Tibial nerve (tissue), 4 donors: Measurements from ENCODE around the gene AKAP11. TPM values are rescaled to one million over a fixed set of nuclear protein-coding genes. Genes with fewer than 3 reads are reported as not detected.

Experiments used
- DNase-seq, 2 donors: peaks; one replicate each; pipeline ENCODE4 v3.0.0-alpha.2; 2019; ENCODE audit warnings: low spot score in 2 of 2
- H3K27ac ChIP-seq, 4 donors: fragments of 200-600 bp; sonication (generic) in 3 of 4; one replicate each; pipeline ENCODE4 v1.5.1; 2017 to 2019; ENCODE audit warnings: mild to moderate bottlenecking in 1 of 4
- H3K27me3 ChIP-seq, 2 donors: fragments of 200-600 bp; sonication (generic) in 1 of 2; one replicate each; pipeline versions ENCODE4 v1.5.1 to v1.6.0; 2017 to 2019
- H3K36me3 ChIP-seq, 3 donors: fragments of 200-600 bp; sonication (generic); one replicate each; pipeline ENCODE4 v1.5.1; 2018 to 2019
- H3K4me1 ChIP-seq, 4 donors: fragments of 200-600 bp; sonication (generic) in 3 of 4; one replicate each; pipeline ENCODE4 v1.5.1; 2017 to 2019
- H3K4me3 ChIP-seq, 4 donors: fragments of 200-600 bp; sonication (generic) in 3 of 4; one replicate each; pipeline ENCODE4 v1.5.1; 2017 to 2019; ENCODE audit warnings: mild to moderate bottlenecking in 1 of 4, moderate library complexity in 1 of 4
- H3K9me3 ChIP-seq, 4 donors: fragments of 200-600 bp; sonication (generic) in 3 of 4; one replicate each; pipeline ENCODE4 v1.5.1; 2017 to 2019
- CTCF ChIP-seq, 5 experiments: fragments of 200-600 bp in 3 of 5; fragments of 450-650 bp in 2 of 5; sonication (generic) in 3 of 5; IDR thresholded peaks; one replicate each; pipeline ENCODE4 v1.5.1; 2016 to 2019; ENCODE audit warnings: antibody characterized with exemption in 5 of 5, mild to moderate bottlenecking in 3 of 5, moderate library complexity in 2 of 5
- EP300 ChIP-seq, 2 donors: sonication (generic); formaldehyde crosslinking; IDR thresholded peaks; one replicate each; pipeline ENCODE4 v1.6.1; 2017; ENCODE audit warnings: antibody characterized with exemption in 2 of 2, mild to moderate bottlenecking in 1 of 2
- POLR2A ChIP-seq, 2 donors: fragments of 450-650 bp; IDR thresholded peaks; one replicate each; pipeline ENCODE4 v1.6.1; 2017; ENCODE audit warnings: antibody characterized with exemption in 2 of 2, mild to moderate bottlenecking in 2 of 2, moderate library complexity in 2 of 2
- WGBS, 2 donors: methylation state at CpG; one replicate each; pipeline ENCODE4 v1.1.5; 2018; 5-methylcytosine and 5-hydroxymethylcytosine counted together
- total RNA-seq, 4 donors: library from RNA; depleted of rRNA; stranded (reverse); fragments of >200 nt; gene quantifications; one replicate each; pipeline ENCODE4 v1.1.0, GENCODE V29; 2016

AKAP11 gene
- total RNA-seq, 4 donors from 2014 or later = 38.4 to 53.8 (median 46.0) TPM

- H3K4me3 ChIP-seq = peak overlapping the region; percentile 85 to 97 (median 88)
- no peaks in the 10 kb centered on the region for H3K9me3 ChIP-seq
- peak in 1 of 5 experiments; percentile 8 for TF ChIP-seq CTCF (IDR thresholded peaks at IDR 0.05)
- peak in 1 of 2 donors; percentile 33 for TF ChIP-seq POLR2A (IDR thresholded peaks at IDR 0.05)
- TF ChIP-seq EP300 (IDR thresholded peaks at IDR 0.05) = peak; percentile 65 to 90
- H3K27ac ChIP-seq = peak overlapping the region; percentile 90 to 97 (median 94)
- WGBS, 2 donors = 1 to 4% methylated on average over 42 to 57 of the region's 57 CpGs
- H3K4me1 ChIP-seq = peaks cover 0 to 42% (median 11%) of the 10 kb centered on the region in 4 donors
- no peaks in the 10 kb centered on the region for H3K36me3 ChIP-seq
- DNase-seq = peak; percentile 86 to 87
- no peaks in the 10 kb centered on the region for H3K27me3 ChIP-seq
Measured at GRCh38 chr13:42271337-42272114, 426 bp upstream of the AKAP11 start.

GRCh38 chr13:42272804-42273175, 838 bp downstream of the AKAP11 start:
- Histone ChIP-seq H3K4me3 (peak overlapping the region; percentile 85 to 97 (median 88)), H3K9me3 (no peaks in the 10 kb centered on the region), H3K27me3 (no peaks in the 10 kb centered on the region), H3K27ac (peak overlapping the region; percentile 90 to 97 (median 94)), H3K4me1 (peaks cover 0 to 50% (median 12%) of the 10 kb centered on the region in 4 donors), H3K36me3 (no peaks in the 10 kb centered on the region)
- DNase-seq = no peak
- TF ChIP-seq EP300 (IDR thresholded peaks at IDR 0.05) (no peak), CTCF (IDR thresholded peaks at IDR 0.05) (no peak), POLR2A (IDR thresholded peaks at IDR 0.05) (no peak)
- WGBS, 2 donors = 0 to 4% methylated on average over 4 of the region's 4 CpGs

GRCh38 chr13:42274386-42275097, 2.6 kb downstream of the AKAP11 start:
- no peaks in the 10 kb centered on the region for H3K9me3 ChIP-seq
- TF ChIP-seq CTCF (IDR thresholded peaks at IDR 0.05) (no peak), EP300 (IDR thresholded peaks at IDR 0.05) (no peak), POLR2A (IDR thresholded peaks at IDR 0.05) (no peak)
- H3K27me3 ChIP-seq = no peaks in the 10 kb centered on the region
- 73 to 80% methylated on average over 9 to 10 of the region's 10 CpGs for whole genome bisulfite sequencing, 2 donors
- no peaks in the 10 kb centered on the region for H3K36me3 ChIP-seq
- DNase-seq = no peak
- no peak overlapping the region for H3K4me3 ChIP-seq
- peak overlapping the region; percentile 9 to 97 (median 61) for H3K27ac ChIP-seq
- H3K4me1 ChIP-seq = peaks cover 0 to 56% (median 12%) of the 10 kb centered on the region in 4 donors

- H3K9me3 ChIP-seq = no peaks in the 10 kb centered on the region
- TF ChIP-seq POLR2A (IDR thresholded peaks at IDR 0.05) (no peak), EP300 (IDR thresholded peaks at IDR 0.05) (peak in 1 of 2 donors; percentile 13)
- no peaks in the 10 kb centered on the region for H3K36me3 ChIP-seq
- H3K27ac ChIP-seq = peak overlapping the region in 1 of 4 donors; percentile 27
- no peak for DNase-seq
- no peaks in the 10 kb centered on the region for H3K27me3 ChIP-seq
- no peak overlapping the region for H3K4me3 ChIP-seq
- WGBS, 2 donors = 67 to 71% methylated on average over 2 of the region's 2 CpGs
- peaks cover 0 to 61% (median 12%) of the 10 kb centered on the region in 4 donors for H3K4me1 ChIP-seq
Measured at GRCh38 chr13:42275098-42275471, 3.1 kb downstream of the AKAP11 start.

GRCh38 chr13:42275506-42275905, 3.6 kb downstream of the AKAP11 start:
- Histone ChIP-seq H3K27ac (no peak overlapping the region), H3K4me3 (no peak overlapping the region), H3K4me1 (peaks cover 0 to 64% (median 12%) of the 10 kb centered on the region in 4 donors)

More at GRCh38 chr13:42275506-42275905, 3.6 kb downstream of the AKAP11 start:
- Histone ChIP-seq H3K36me3 (no peaks in the 10 kb centered on the region), H3K9me3 (no peaks in the 10 kb centered on the region), H3K27me3 (no peaks in the 10 kb centered on the region)
- TF ChIP-seq POLR2A (IDR thresholded peaks at IDR 0.05) (no peak), CTCF (IDR thresholded peaks at IDR 0.05) (no peak), EP300 (IDR thresholded peaks at IDR 0.05) (no peak)
- no peak for DNase-seq
- WGBS, 2 donors = 94 to 97% methylated on average over 4 of the region's 4 CpGs
